NCI-H146 (cell line): ENCODE measurements around the gene RNPS1.

Source experiments
- DNase-seq: peaks from one replicate; lab custom pipeline; 2025; lab: John Stamatoyannopoulos, UW

Gene RNPS1

DNA sequence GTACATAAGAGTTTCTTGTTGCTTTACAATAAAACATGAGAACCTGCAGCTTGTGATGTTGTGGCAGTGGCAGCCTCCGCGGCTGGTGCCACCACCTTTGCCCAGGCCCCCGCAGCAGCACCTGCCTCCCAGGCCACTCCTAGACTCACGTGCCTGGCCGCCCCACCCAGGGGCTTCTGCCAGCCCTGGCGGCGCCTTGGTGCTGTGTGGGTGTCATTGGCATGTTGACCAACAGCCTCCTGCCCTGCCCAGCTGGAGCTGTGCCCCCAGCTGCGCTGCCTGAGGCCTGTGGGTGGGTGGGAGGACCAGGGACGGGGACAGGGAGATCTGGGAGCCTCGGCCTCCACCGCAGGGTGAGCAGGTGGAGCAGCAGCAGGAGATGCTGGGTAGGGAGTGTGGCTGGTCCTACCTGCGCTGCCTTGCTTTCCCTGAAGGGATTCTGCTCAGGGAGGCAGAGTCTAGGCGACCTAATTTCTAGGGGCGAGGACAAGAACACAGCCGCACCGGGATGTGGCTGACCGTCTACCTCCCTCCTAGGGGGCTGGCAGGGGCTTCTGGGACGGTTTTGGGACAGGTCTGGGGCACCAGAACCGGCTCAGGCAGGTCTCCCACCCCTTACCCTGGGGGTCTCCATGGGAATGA is 32.1 kb downstream of the RNPS1 start:
- no peak for DNase-seq

DNA sequence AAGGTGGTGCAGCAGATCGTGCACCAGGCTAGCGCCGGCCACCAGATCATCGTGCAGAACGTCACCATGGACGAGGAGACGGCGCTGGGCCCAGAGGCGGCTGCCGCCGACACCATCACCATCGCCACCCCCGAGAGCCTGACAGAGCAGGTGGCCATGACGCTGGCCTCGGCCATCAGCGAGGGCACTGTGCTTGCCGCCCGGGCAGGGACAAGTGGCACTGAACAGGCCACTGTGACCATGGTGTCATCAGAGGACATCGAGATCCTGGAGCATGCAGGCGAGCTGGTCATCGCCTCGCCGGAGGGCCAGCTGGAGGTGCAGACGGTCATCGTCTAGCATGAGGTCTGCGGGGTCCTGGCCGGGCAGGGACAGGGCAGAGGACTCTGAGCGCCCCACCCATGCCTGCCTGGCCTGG is 32.7 kb downstream of the RNPS1 start:
- DNase-seq, result no peak

DNA sequence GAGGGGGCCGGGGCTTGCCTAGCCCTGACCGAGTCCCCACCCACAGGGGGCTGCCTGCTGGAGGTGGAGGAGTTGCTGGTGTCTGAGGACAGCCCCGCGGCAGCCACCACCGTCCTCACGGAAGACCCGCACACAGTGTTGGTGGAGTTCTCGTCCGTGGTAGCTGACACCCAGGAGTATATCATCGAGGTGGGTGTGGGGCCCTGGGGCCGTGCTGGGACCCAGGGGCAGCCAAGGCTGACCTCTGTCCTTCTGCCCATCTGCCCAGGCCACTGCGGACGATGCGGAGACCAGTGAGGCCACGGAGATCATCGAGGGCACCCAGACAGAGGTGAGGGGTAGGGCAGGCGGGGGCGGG is 33.1 kb downstream of the RNPS1 start:
- no peak for DNase-seq

DNA sequence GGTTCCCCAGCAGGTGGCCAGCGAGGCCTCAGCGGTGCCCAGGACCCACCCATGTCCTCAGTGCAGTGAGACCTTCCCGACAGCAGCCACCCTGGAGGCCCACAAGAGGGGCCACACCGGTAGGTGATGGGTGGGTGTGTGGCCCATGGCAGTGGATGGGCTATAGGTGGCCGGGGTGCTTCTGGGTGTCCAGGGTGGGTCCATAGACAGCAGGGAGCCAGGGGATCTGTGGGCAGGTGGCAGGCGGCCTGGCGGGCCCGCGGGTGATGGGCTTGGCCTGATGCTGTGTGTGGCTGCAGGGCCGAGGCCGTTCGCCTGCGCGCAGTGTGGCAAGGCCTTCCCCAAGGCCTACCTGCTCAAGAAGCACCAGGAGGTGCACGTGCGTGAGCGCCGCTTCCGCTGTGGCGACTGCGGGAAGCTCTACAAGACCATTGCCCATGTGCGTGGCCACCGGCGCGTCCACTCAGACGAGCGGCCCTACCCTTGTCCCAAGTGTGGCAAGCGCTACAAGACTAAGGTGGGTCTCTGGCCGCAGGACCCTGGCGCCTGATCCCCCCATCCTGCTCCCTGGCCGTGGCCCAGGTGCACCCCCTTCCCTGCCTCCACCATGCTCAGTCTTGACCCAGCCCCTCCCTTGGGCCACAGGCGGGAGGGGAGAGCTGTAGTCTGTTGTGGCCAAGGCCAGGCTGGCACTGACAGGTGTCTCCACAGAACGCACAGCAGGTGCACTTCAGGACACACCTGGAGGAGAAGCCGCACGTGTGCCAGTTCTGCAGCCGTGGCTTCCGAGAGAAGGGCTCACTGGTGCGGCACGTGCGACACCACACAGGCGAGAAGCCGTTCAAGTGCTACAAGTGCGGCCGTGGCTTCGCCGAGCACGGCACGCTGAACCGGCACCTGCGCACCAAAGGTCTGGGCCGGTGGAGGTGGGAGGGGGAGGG is 33.8 kb downstream of the RNPS1 start:
- DNase-seq, result no peak

DNA sequence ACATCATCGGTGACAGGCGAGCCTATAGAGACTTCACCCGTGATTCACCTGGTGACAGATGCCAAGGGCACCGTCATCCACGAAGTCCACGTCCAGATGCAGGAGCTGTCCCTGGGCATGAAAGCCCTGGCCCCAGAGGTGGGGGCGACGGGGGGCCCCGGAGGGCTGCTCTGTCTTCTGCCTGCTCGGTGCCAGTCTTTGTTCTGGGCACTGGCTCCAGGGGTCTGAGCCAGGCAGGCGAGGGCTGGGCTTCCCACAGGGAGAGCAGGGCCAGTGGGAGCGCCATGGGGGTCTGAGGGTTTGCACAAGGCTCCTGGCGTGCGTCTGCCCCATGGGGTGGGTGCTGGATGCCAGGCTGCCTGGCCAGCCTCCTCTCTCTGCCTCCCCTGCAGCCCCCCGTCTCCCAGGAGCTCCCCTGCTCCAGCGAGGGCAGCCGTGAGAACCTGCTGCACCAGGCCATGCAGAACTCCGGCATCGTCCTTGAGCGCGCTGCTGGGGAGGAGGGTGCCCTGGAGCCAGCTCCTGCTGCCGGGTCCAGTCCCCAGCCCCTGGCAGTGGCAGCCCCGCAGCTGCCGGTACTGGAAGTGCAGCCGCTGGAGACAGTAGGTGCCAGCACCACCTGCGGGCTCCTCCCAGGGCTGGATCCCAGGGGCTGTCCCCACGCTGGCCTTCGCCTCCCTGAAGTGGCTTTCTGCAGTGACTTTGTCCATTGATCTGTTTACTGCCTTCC is 34.7 kb downstream of the RNPS1 start:
- no peak for DNase-seq

DNA sequence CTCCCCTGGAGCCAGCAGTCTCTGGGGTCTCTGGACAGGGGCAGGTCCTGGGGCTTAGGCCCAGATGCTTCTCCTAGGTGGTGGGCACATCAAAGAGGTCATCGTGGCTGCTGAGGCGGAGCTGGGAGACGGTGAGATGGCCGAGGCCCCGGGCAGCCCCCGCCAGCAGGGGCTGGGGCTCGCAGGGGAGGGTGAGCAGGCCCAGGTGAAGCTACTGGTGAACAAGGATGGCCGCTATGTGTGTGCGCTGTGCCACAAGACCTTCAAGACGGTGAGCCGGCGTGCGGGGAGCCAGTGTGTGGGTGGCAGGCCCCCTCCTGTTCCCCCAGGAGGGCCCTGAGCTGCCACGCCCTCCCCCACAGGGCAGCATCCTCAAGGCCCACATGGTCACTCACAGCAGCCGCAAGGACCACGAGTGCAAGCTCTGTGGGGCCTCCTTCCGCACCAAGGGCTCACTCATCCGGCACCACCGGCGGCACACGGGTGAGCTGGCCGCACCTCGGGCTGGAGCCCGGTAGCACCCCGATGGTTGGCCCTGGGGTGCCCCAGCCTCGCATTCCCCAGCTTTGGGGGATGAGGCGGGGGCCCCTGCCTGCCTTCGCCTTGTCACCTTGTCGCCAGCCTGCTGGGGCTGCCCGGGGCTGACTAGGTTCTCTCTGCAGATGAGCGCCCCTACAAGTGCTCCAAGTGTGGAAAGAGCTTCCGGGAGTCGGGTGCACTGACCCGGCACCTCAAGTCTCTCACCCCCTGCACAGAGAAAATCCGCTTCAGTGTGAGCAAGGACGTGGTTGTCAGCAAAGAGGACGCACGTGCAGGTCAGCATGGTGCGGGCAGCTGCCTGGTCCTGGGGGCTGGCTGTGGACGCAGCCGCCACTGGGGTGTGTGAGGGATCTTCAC is 35.6 kb downstream of the RNPS1 start:
- no peak for DNase-seq

DNA sequence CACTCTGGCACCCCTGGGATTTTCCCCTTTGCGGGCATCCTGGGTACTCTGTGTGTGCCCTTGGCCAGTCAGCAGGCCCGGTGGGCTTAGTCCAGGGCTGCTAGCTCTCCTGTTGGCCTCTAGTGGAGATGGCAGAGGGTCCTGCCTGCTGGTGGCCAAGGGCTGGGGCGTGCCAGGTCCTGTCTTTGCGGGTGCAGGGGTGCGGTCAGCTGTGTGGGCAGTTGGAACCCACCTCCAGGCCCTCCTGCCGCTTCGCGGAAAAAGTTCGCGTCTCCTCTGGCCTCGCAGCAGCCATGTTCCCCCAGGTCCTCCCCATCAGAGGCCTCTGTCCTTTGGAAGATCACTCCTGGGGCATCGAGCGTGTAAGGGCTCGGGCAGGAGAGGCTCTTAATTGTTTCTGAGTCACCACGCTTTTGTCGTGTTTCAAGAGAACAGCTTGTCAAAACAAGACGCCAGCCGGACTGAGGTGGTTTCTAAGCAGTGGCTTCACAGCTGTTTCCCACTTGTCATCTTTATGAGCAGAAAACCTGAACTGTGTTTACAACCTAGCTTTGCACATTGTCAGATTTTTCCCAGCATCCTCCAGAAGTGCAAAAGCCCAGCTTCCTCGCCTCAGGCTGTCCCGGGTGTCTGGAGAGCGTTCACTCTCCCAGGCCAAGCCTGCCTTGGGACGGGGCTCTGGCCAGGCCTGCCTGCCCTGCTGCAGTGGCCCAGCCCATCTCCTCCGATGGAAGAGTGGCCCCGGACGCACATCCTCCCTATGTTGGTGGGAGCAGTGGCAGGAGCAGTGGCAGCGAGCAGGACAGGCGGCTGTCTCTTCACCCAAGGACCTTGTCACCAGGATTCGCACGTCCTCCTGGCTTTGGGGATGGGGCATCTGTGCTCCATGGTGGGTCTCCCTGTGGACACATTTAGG is 36.7 kb downstream of the RNPS1 start:
- no peak for DNase-seq

DNA sequence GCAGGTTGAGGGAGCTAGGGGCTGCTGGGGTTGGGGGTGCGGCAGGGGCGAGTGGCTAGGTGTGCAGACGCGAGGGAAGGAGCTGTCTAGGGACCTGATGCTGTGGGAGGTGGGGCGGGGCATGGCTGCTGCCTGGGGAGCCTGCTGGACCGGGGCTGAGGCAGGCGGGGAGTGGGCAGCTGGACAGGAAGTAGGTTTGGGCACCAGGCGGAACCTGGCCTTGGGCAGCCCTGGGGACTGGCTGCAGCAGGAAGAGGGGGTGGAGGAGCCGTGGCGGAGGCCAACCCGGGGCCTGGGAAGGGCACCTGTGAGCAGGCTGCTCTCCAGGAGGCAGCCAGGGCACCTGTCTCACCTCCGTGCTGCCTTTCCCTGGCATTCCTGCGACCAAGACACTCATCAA is 37.5 kb downstream of the RNPS1 start:
- no peak for DNase-seq

DNA sequence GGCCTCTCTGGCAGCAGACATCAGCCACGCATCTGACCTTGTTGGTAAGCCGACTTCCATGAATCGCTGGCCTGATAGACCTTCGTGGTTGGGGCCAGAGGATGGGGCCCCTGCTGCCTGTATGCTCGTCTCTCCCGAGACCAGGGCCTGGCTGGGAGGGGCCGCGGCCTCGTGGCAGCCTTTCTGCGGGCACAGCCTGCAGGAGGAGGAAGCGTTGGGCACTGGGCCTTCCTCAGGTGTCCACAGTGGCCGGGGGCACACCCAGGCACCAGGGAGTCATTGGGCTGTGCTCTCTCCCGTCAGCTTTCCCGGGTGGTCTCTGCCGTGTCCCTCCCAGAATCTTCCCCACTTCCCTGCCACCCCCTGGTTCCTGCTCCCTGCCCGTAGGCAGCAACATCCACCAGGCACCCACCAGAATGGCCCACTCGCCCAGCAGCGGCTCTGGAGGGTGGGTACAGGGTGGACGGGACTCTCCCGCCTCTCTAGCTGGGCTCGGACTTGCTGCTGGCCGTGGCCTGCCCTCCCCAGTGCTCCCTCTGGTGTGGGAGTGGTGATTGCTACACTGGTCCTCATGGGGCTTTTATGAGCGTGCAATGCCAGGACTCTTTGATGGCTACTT is 38.2 kb downstream of the RNPS1 start:
- DNase-seq, result no peak

DNA sequence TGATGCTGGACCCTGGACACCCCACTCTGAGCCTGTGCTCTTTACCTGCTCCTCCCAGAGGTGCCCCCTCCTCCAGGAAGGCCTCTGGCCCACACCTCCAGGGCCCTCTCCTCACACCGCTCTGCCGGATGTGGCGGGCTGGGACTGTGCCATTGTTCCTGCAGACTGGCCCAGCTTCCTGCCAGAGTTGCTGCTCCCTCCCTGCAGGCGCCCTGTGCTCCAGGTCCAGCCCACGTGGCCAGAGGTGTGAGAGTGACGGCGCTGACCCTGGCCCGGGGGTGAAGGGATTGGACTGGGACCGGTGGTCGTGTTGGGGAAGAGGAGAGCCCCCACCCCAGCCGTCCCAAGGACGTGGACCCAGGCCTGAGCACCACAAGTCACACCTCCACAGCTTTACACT is 38.8 kb downstream of the RNPS1 start:
- no peak for DNase-seq

DNA sequence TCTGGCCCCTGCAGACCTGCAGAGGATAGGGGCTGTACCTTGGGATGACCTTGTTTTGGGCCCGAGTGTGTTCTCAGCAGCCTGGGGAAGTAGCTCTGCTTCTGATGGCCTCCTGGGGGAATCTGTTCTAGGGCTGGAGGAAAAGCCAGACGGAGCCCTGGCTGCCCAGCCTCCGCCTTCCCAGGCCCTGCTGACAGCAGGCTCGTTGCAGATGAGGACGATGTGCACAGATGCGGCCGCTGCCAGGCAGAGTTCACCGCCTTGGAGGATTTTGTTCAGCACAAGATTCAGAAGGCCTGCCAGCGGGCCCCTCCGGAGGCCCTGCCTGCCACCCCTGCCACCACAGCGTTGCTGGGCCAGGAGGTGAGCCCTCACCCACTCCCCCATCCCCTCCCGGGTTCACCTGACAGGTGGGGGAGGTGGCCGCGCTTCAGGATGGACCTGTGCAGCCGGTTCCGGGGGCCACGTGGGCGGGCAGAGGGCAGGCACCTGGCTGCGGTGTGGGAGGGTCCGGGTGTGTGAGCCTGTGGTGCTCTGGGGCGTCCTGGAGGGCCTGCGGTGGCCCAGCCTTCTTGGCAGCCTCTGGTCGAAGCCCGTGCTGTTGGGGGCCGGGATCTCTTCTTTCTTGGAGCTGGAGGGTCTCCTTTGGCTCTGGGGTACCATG is 39.6 kb downstream of the RNPS1 start:
- DNase-seq, result no peak

DNA sequence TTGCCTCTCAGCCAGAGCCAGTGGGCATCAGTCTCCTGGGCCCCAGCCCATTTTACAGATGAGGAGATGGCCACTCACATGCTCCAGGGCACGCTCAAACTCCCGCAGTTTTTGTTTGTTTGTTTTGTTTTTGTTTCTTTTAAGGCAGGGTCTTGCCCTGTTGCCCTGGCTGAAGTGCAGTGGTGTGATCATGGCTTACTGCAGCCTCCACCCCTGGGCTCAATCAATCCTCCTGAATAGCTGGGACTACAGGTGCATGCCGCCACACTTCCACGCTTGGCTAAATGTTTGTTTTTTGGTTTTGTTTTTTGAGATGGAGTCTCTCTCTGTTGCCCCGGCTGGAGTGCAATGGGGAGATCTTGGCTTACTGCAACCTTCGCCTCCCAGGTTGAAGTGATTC is 41.0 kb downstream of the RNPS1 start:
- no peak for DNase-seq

DNA sequence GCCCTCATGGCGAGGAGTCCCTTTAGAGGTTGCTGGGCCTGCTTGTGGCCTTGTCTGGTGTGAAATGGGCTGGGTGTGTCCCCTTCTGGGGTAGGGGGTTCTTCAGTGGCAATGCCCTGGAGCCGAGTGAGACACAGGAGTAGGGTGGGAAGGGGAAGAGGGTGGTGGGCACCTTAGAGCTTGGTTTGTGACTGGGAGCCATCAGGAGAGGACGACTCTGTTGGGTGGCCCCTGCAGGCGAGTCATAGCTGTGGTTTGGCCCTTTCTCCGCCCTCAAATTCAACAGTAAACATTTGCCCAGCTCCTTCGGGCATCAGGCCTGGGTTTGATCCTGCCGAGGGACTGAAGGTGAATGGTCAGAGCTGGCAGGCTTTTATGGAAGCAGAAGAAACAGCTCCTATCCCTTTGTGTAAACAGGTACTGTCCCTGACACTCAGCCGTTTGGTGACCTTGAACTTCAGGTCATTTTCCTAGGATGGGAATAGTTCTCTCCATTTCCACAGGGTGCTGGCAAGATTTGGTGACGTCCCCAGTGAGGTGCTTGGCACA is 41.6 kb downstream of the RNPS1 start:
- no peak for DNase-seq

DNA sequence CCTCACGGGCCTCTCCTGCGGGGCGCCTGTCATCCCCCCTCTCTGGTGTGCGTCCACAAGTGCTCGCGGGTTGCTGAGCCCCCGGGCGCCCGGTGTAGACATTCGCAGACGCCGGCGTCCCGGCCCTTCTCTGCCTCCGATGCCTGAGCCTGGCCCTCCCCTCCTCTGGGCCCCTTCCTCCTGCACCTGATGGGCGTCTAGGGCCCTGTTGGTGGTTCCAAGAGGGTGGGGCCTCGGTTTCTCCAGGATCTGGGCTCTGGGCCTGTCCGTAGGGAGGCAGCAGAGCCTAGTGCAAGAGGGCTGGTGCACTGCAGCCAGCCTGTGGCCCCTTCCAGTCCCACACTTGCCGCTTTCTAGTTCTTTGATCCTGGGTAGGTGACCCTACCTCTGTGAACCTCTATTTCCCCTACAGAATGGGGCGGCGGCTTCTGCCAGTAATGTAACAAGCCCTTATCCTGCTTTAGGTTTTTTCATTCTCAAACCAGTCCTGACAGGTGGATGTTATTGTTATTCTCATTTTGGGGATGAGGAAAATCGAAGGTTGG is 43.9 kb downstream of the RNPS1 start:
- DNase-seq, result peak; percentile 72

DNA sequence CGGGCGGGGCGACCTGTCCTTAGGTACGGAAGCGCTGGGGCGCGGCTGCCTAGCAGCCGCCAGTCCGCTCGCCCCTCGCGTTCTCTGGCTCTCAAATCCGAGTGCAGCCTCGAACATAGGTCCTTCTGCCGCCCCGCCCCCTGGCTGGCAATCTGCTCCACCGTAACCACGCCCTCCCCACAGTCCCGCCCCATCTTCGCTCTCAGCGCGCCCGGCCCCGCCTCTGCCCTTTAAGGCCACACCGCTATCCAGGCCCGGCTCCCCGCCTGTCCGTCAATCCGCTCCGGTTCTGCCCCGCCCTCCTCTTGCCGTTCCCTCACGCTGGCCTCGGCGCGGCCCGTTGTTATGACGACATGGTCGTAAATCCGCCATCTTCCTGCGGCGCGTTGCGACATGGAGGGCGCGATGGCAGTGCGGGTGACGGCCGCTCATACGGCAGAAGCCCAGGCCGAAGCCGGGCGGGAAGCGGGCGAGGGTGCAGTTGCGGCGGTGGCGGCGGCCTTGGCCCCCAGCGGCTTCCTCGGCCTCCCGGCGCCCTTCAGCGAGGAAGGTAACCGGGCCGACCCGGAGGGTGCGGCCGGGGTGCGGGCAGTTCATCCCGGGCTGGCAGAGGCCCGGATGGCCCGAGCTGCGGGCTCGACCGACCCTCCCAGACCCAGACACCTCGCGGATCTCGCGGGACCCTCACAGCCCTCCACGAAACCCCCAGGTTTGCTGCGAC is 44.5 kb downstream of the RNPS1 start, which contains the start of gene E4F1:
E4F1 (plus strand) TSS at position 371 of the 721 bp plus-strand sequence; CDS start at position 394, 23 bp downstream.
- peak; percentile 100 for DNase-seq

DNA sequence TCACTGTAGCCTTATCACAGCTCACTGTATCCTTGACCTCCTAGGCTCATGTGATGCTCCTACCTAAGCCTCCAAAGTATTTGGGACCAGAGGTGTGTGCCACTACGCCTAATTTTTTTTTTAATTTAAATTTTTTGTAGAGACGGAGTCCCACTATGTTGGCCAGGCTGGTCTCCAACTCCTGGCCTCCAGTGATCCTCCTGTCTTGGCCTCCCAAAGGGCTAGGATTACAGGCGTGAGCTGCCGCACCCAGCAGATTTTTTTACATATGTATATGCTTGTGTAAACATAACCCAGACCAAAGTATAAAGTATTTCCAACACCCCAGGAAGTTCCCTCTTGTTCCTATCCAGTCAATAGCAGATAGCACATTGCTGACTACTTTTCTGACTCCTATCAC is 51.6 kb downstream of the RNPS1 start:
- DNase-seq, result no peak

DNA sequence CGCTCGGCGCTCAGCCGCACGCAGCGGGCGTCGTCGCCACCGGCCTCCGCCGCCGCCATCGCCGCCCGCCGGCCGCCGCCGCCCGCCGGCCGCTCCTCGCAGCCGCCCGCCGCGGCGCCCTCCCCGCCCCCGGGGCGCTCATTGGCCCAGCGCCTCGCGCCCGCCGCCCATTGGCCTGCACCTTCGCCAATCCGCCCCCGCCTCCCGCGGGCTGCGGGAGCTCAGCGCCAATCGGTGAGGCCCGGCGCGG is 53.3 kb downstream of the RNPS1 start, which contains the start of gene PGP:
PGP (minus strand) TSS at position 122 of the 250 bp plus-strand sequence; CDS start at position 59, 63 bp downstream.
- DNase-seq, result no peak
